Transverse colon (tissue), 4 donors: Measurements from ENCODE around the gene PPY.

Source experiments
- CTCF ChIP-seq, 5 experiments: fragments of 200-600 bp in 3 of 5; fragments of 450-650 bp in 2 of 5; sonication (generic) in 3 of 5; IDR thresholded peaks; 1 replicate in 2 of 5; 2 replicates in 3 of 5; pipeline ENCODE4 v1.5.1; 2016 to 2017; ENCODE audit warnings: antibody characterized with exemption in 5 of 5, inconsistent platforms in 3 of 5, mild to moderate bottlenecking in 2 of 5, moderate library complexity in 1 of 5
- EP300 ChIP-seq: sonication (generic); formaldehyde crosslinking; IDR thresholded peaks from one replicate; pipeline ENCODE4 v1.6.1; 2017; ENCODE audit warnings: antibody characterized with exemption, low read depth
- POLR2A ChIP-seq: fragments of 450-650 bp; IDR thresholded peaks from one replicate; pipeline ENCODE4 v1.6.1; 2016; ENCODE audit warnings: antibody characterized with exemption, mild to moderate bottlenecking, moderate library complexity
- POLR2AphosphoS5 ChIP-seq, 3 donors: sonication (generic); formaldehyde crosslinking; IDR thresholded peaks; one replicate each; pipeline ENCODE4 v1.6.1; 2016; ENCODE audit warnings: antibody characterized with exemption in 3 of 3

- TF ChIP-seq POLR2A = no peak
- TF ChIP-seq CTCF (IDR thresholded peaks at IDR 0.05) = no peak
- TF ChIP-seq EP300 = no peak
- TF ChIP-seq POLR2AphosphoS5 (IDR thresholded peaks at IDR 0.05) = peak in 2 of 3 donors; percentile 10 to 43
These were observed 34.1 kb downstream of the PPY start for GRCh38 chr17:43907998-43908721.
